Stimulated activated naive CD4-positive, alpha-beta T cell (primary cell): Measurements from ENCODE around the gene AFAP1.

Source experiments
- DNase-seq, 6 experiments: peaks; one replicate each; lab custom pipeline; 2025; lab: John Stamatoyannopoulos, UW

AFAP1 gene

GRCh38 chr4:7967501-7968261, 28.0 kb upstream of the AFAP1 start:
- no peak for DNase-seq

DNA sequence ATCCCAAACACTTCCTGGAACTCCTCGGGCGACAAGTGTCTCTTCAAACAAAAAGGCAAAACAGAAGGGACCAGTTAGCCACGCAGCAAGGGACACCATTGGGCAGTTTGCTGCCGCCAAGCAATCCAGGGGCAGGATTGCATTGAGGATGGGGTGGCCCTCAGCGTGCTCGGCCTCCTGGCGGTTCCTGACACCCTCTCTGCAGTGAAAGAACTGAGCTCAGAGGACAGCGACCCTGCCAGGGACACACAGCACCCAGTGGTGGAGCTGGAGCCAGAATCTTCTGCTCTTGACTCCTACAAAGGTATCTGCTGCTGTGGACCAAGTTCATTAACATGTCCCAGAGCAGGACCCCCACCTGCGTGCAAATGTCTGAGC, 27.4 kb upstream of the AFAP1 start:
- DNase-seq, result no peak

GRCh38 chr4:7966281-7967062, 26.8 kb upstream of the AFAP1 start:
- DNase-seq, result no peak

GRCh38 chr4:7964890-7965662, 25.4 kb upstream of the AFAP1 start:
- peak in 1 of 6 experiments; percentile 15 for DNase-seq

GRCh38 chr4:7964459-7964858, 24.8 kb upstream of the AFAP1 start:
- DNase-seq, result peak in 1 of 6 experiments; percentile 38

DNA sequence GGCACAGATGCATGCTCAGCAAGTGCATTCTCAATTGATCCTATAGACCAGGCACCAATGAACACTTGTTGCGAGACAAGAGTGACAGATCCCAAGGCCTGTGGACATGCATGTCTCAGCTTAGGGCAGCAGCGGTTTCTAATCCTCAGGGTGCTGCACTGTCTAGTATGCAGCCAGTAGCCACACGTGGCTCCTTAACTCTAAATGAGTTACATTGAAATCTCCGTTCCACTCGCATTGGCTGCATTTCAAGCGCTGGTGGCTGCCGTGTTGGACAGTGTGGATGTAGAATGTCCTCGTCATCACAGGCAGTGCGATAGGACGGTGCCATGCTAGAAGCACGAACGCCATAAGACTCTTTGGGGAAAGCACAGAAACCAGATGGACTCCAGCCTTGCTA, 24.0 kb upstream of the AFAP1 start:
- no peak for DNase-seq

DNA sequence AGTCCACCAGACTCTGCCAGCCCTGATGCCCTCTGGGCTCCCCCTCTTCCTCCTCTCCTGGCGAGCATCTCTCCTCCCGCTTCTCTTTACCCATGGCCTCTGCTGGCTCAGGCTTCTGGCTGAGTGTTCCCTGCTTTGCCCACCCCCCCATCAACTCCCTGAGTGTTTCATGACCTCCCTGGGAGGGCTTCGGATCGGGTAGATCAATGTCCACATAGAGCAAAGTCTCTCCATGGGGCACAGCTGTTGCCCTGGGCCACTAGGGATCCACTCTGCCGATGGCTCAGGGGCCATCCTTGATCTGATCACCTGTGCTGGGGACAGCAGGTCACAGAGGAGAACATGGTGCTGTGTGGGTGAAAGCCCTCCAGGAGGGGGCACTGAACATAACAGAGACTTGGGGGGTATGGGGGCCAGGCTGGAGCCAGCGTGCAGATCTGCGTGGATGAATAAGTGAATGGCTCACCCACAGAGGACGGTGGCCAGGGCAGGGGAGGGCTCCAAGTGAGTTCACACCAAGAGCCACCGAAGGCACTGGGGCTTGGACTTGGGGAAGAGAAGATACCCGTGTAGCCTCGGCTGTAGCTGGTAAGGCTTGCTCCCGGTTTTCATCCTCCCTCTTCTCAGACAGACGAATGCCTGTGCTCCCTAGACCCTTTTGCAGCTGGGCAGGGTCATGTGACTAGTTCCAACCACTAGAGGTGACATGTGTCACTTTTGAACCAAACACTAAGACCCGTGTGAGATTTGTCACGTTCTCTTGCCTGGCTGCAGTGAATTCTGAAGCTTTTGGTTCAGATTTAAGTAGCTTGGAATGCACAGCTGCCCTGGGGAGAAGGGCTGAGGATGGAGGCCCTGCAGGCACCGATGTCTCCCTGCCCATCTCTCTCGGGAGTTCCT, 23.2 kb upstream of the AFAP1 start:
- DNase-seq, result no peak

DNA sequence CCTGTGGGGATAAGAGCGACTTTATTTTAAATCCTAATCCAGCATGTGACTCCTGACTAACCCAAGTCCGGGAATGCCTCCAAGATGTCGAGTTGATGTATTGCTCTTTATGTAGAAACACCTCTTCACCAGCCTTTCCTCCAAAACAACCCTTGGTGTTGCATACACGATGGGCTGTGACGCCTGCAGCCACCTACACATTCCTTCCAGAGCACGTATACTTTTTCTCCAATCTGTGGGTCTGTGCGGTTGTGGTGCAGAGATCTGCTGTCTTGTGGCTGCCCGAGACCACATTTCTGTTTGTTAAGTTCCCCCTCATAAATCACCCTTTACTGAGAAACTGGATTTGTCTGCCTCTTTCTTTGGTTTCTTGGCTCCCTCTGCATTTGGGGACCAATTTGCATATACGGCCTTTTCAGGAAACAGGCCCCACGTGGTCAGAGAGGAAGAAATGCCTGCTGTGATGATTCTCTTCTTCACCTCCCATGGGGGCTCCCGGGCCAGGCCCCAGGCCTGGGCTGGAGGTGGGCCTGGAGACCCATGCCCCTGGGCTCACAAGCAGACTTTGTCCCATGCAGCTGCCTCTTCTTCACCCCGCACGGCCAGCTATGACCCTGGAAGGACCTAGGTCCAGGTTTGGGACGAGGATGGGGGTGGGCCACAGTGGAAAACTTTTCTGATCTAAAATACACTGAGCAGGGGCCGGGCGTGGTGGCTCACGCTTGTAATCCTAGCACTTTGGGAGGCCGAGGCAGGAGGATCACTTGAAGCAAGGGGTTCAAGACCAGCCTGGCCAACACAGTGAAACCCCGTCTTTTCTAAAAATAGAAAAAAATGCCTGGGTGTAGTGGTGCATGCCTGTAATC, 21.4 kb upstream of the AFAP1 start:
- DNase-seq, result peak in 2 of 6 experiments; percentile 11 to 24

DNA sequence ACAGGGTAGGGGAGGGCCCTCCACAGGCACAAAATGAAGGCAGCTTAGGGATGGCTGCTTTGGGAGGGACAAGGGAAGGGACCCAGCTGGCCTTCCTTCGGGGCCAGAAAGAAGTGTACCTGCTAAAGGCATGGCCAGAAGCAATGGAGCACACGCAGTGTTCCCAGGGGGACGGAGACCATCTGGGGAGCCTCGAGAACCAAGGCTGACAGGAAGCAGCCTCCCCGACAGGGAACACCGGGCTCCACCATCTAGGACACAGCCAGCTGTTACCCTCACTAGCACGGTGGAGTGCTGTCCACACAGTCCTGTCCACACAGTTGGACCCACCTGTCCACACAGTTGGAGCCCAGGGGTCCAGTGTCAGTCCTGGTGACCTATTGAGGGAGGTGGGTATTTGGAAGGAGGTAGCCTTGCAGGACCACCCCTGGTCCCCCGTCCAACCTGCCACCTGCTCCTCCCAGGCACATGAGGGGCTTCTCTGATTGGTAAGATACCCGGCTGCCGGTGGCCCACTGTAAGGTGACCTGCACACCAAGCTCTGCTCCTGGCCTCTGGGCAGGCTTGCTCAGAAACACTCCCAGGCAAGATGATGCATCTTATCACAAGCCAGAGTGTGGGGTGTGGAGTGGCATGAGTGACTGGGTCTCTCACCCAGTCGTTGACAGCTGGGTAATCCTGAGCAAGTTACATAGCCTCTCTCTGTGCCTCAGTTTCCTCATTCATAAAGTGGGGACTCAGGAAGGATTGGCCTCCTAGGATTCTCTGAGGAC, 20.5 kb upstream of the AFAP1 start:
- no peak for DNase-seq

GRCh38 chr4:7959078-7959477, 19.4 kb upstream of the AFAP1 start:
- no peak for DNase-seq

GRCh38 chr4:7956934-7957656, 17.4 kb upstream of the AFAP1 start:
- DNase-seq, result no peak

- DNase-seq, result no peak
Observed at GRCh38 chr4:7956270-7956808, 16.7 kb upstream of the AFAP1 start.

DNA sequence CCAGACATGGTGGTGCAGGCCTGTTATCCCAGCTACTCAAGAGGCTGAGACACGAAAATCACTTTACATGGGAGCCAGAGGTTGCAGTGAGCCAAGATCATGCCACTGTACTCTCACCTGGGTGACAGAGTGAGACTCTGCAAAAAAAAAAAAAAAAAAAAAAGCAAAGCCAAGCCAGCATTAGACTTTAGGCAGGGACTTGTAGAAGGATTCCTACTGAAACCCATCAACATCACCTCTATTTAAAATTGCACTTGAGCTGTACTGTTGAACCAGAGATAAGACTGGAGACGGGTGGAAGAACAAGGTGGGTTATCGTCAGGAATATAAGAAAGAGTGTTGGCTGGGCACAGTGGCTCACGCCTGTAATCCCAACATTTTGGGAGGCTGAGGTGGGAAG, 15.7 kb upstream of the AFAP1 start:
- no peak for DNase-seq

GRCh38 chr4:7952615-7953014, 13.0 kb upstream of the AFAP1 start:
- DNase-seq, result no peak

- no peak for DNase-seq
Observed at GRCh38 chr4:7950301-7951092, 10.8 kb upstream of the AFAP1 start.

GRCh38 chr4:7949759-7950158, 10.1 kb upstream of the AFAP1 start:
- no peak for DNase-seq

DNA sequence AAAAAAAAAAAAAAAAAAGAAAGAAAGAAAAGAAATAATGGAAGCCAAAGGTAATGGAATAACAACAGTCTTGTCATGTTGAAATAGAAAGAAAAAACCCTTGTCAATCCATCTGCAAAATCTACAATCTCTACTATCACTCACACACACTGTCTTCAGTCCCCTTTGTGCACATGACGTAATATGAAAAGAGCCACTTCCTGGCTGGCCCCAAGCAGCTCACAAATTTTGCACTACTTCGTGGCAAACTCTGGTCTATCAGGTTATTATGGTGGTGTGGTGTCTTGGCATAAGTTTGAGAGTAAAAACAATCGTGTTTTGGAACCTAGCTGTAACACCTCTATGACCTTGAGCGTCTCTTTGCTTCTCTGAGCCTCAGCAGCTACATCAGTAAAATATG, 8.3 kb upstream of the AFAP1 start:
- DNase-seq, result peak in 3 of 6 experiments; percentile 8 to 15 (median 10)
